ENCODE measurements around the gene SMURF1. TPM values are rescaled to one million over a fixed set of nuclear protein-coding genes. Genes with fewer than 3 reads are reported as not detected.

SMURF1 gene
- total and polyA plus RNA-seq, 2 of the 4 experiments (the other 2 are of a cell fraction): 13.4 to 20.3 TPM

GRCh38 chr7:99098286-99098823 is 45.6 kb downstream of the SMURF1 start:
- Histone ChIP-seq H3K4me3 (ENCODE audit: insufficient read depth, low read depth, low read length) (no peak overlapping the region), H2AK9ac (replicated peaks; ENCODE audit: low read depth, low read length, poor library complexity) (no peak overlapping the region), H2BK20ac (ENCODE audit: low read depth, low read length) (no peak overlapping the region), H4K5ac (ENCODE audit: low read depth, low read length) (no peak overlapping the region), H2BK120ac (ENCODE audit: low read depth, low read length) (no peak overlapping the region), H2BK15ac (ENCODE audit: low read depth, low read length) (no peak overlapping the region; the same call in 2 of the 3 replicates), H2AFZ (replicated peaks; ENCODE audit: low read length, poor library complexity) (no peak overlapping the region), H4K91ac (ENCODE audit: insufficient read depth, low read depth, low read length) (no peak overlapping the region), H4K8ac (ENCODE audit: low read depth in 2 of 2, low read length in 2 of 2) (no peak overlapping the region), H3K27ac (ENCODE audit: insufficient read depth, low read length) (no peak overlapping the region), H3K4ac (ENCODE audit: low read depth, low read length) (no peak overlapping the region; the same call in 1 of the 2 replicates), H3K36me3 (ENCODE audit: control insufficient read depth, insufficient read depth, low read length) (peaks cover 4% of the 10 kb centered on the region), H3K79me1 (ENCODE audit: low read depth in 1 of 2, low read length in 2 of 2) (peaks cover 27 to 67% of the 10 kb centered on the region in 2 experiments), H3K4me2 (ENCODE audit: low read depth, low read length) (no peak overlapping the region), H3K18ac (ENCODE audit: low read depth, low read length) (no peak overlapping the region; the same call in 1 of the 2 replicates), H3K9ac (ENCODE audit: low read depth, low read length) (no peak overlapping the region), H3K9me1 (ENCODE audit: insufficient read depth, low read length) (peaks cover 10% of the 10 kb centered on the region), H4K20me1 (ENCODE audit: insufficient read depth, low read length) (peaks cover 48% of the 10 kb centered on the region), H2BK5ac (ENCODE audit: low read depth, low read length, poor library complexity, severe bottlenecking) (no peak overlapping the region), H3K23ac (ENCODE audit: low read depth, low read length) (no peak overlapping the region), H3K14ac (replicated peaks; ENCODE audit: low read depth, low read length) (no peak overlapping the region), H3K4me1 (ENCODE audit: control insufficient read depth, insufficient read depth, low read length) (peaks cover 12% of the 10 kb centered on the region), H3K27me3 (ENCODE audit: control insufficient read depth, insufficient read depth, low read length) (no peaks in the 10 kb centered on the region), H2AK5ac (ENCODE audit: low read depth, low read length) (no peak overlapping the region), H3K9me3 (ENCODE audit: control insufficient read depth, insufficient read depth, low read length) (peaks cover 4% of the 10 kb centered on the region; the same call in 1 of the 2 replicates), H3K56ac (ENCODE audit: extremely low read depth, insufficient read depth, low read length) (no peak overlapping the region)
- dilution Hi-C loops (cut with HindIII; ENCODE audit: low sequenced_read_pairs, unreplicated experiment): no loop called here
- no CpG with 5 or more reads among the region's 3 CpGs for WGBS, 2 experiments (ENCODE audit: extremely low coverage in 2 of 2, insufficient read length in 1 of 2)
- in situ Hi-C loops (cut with MboI; ENCODE audit: low sequenced_read_pairs): no loop called here
- DNase-seq (no peak), ATAC-seq (ENCODE audit: low read depth) (no peak)
- intact Hi-C loops (cut with micrococcal nuclease): no loop called here
- no TSS peak for BruUV-seq (replicated peaks)
- TF ChIP-seq CHD1 (IDR thresholded peaks at IDR 0.05; ENCODE audit: low read depth, low read length) (no peak), ELK1 (IDR thresholded peaks at IDR 0.05; ENCODE audit: borderline replicate concordance, low read depth, low read length) (no peak)
- CTCF ChIA-PET: interaction anchor here (0.6 kb wide), 1 partner anchor 264 kb away, joined by 3 read pairs; no protein-coding TSS in a partner anchor
- POLR2A ChIA-PET (ENCODE audit: unreplicated experiment): no interaction called here
